ENCODE data around the gene MSLN.

MSLN gene

GRCh38 chr16:807347-808084, 47.0 kb downstream of the MSLN start:
- peak; percentile 95 for DNase-seq (ENCODE audit: low spot score)

DNA sequence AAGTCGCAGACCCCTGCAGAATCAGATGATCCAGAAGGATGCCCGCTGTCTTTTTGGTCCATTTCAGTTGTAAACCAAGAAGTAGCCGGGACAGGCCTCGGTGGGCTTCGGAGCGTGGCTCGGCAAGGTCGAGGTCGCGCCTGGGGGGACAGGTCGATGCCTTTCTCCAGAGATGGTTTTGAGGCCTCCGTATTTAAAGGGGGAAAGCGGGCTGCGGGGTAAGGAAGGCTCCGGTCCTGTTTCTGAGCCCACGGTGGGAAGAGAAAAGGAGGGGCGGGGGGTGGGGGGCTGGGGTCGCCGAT, 47.5 kb downstream of the MSLN start:
- no peak for DNase-seq (ENCODE audit: low spot score)

- peak; percentile 36 for DNase-seq (ENCODE audit: low spot score)
Measured at GRCh38 chr16:813204-813915, 52.8 kb downstream of the MSLN start.

- no peak for DNase-seq (ENCODE audit: low spot score)
Measured at GRCh38 chr16:813916-814412, 53.4 kb downstream of the MSLN start.

DNA sequence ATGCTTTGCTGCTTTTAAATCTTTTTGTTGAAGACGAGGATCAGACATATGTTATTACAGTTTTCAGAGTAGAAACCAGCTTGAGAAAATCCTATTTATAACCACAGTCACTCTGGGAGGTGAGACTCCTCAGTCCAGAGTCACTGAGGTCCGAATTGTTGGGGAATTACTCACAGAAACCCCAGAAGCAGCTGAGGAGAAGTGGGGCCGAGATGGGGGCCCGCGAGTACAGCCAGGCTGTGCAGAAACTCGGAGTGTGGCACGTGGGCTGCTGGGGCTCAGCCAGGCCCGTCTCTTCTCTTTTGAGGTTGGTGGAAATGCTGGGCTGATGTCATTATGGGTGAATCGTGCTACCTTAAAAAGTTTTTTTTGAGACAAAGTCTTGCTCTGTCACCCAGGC, 54.4 kb downstream of the MSLN start:
- DNase-seq (ENCODE audit: low spot score) = no peak

- DNase-seq (ENCODE audit: low spot score) = no peak
Measured at GRCh38 chr16:815861-816260, 55.3 kb downstream of the MSLN start.

DNA sequence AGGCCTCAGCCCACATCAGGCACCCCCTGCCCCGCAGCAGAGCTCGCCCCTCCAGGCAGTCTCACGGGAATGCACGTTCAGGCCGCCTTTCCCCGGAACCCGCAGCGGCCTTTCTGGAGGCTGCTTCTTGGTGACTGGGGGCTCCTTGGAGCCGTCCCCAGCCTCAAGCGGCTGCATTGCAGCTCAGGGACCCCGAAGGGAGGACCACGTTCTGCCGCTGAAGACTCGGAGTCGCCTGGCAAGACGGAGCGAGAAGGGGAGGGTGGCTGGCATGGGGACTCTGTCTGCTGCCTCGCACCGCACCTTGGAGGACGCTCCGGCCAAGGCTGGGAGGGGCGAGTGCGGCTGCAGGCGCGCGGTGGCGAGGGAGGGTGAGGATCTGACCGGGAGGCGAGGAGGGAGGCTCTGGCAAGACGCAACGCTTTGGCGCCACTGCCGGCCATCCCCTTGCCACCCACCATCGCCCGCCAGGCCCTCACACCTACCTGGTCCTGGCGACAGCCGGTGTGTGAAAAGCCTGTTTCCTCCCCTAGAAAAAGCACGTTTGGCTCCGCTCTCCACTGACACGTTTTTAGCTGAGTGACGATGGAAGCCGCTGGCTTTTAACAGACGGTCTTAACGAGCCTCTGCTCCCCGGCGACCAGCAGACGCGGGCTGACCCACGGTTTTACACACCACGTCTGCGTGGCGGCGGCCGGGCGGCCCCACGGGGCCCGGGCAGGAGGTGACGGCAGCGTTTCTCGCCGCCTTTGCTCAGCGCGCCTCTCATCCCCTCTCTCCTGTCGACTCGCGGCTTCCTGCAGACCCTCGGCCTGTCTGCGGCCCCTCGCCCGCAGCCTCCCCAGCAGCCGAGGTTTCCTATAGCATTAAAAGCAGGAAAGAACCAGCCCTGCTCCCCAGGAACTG, 56.7 kb downstream of the MSLN start:
- no peak for DNase-seq (ENCODE audit: low spot score)

GRCh38 chr16:818132-818531, 57.6 kb downstream of the MSLN start:
- DNase-seq (ENCODE audit: low spot score) = no peak

Measured in COLO829 (cell line).